ENCODE data around the gene ASTL.
"Not testable (repeated sequence)": the region's sequence is repeated elsewhere in the genome, so short reads cannot be mapped to it uniquely, and the experiment has no call there.

The ASTL gene

DNA sequence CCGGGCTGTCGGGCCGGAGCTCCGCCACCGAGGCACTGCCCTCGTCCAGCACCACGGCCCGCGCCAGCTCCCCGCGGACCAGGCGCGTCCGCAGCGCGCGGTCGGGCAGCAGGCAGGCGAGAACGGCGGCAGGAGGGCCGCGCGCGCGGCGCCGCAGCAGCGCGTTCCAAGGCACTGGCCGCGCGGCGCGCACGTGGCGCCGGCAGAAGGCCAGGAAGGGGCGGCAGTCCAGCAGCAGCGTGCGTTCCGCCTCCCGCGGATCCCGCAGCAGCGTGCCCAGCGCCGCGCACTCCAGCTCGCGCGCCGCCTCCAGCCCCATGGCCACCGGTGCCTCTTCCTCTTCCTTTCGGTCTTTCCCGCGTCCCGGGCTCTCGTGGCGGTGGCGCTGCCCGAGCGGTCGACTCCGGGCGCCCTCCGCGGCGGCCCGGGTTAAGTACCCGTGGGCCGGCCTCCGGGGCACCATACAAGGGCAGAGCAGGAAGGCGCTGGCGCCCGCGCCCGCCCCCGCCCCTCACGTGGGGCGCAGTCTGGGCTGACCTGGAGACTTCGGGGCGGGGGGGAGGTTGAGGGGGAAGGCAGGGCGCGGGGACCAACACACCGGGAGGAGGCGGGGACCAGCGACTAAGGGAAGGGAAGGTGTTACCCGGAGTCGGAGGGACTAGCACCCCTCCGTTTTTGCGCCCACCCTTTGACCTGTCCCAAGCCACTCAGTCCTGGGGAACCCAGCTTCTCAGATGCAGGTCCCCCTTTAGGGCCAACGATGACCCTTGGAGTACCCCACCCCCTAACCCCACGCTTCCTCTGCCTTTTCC is 6.9 kb upstream of the ASTL start, which contains the start of gene DUSP2:
TSS of gene DUSP2 (minus strand) at position 405 of the 812 bp plus-strand sequence. CDS start at position 319, 86 bp downstream.
- DNase-seq, result no peak

DNA sequence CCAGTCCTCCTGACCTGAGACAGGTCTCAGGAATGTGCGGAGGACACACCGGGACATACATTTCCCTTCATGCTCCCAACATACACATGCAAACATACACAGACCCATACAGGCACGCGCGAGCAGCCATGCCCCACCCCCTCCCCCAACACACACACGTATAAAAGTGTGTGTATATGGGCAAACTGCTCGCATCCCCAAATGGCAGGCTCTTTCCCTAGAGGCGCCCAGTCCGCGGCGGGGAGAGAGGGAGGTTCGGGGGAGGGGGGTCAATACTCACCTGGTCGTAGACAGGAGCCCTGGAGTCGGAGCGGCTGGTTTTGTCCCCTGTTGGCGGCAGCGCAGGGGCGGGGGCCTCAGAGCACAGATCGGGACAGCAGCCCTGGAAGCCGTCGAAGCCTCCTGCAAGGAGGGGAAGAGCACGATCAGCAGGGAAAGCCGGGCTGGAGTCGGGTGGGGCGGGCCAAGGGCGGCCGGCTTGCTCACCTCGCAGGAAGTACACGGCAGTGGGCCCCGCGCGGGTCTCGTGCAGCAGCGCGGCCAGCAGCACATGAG is 6.3 kb upstream of the ASTL start:
- no peak for DNase-seq

DNA sequence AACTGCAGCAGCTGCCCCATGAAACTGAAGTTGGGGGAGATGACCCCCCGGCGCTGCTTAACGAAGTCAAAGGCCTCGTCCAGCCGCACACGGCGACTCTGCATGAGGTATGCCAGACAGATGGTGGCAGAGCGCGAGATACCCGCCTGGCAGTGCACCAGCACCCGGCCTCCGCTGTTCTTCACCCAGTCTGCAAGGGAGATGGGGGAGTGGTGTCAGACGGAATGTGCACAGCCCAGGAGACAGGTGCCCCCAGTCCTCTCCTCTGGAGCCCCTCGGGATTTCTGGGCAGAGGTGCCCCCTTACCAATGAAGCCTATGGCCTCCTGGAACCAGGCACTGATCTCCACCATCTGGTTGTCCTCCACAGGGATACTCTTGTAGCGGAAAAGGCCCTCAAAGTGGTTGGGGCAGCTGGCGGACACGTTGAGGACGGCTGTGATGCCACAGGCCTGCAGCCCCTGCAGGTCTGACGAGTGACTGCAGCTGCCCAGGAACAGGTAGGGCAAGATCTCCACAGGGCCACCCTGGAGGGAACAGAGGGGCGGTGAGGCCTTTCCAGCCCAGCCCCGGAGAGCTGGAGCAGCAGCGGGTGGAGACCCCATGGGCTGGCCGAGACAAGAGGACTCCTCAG is 5.7 kb upstream of the ASTL start:
- no peak for DNase-seq

DNA sequence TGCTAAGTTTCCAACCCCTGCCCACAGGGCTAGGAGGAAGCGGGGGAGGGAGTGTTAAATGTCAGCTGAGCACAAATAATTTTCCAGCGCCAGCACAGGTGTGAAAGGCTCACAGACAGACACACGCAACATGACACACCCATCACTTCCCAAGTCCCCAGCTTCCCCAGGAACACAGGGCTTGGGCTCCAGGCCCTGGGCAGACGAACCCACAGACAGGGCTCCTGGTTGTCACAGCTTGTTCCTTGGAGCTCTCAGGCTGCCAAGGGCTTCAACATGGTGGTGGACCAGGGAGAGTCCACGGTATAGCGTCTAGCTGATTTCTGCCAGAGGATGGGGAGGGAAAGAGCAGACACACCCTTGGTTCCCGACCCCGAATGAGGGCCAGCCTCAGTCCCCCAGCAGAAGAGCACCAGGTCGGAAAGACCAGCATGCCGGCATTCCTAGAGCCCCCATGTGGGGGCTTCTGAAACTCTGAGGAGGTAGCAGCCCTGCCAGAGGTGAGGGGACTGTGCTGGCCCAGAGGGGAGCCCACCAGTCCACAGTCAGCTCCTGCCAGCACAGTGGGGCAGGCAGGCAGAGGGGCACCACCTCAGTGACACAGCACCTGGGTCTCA is 5.0 kb upstream of the ASTL start:
- DNase-seq, result no peak

DNA sequence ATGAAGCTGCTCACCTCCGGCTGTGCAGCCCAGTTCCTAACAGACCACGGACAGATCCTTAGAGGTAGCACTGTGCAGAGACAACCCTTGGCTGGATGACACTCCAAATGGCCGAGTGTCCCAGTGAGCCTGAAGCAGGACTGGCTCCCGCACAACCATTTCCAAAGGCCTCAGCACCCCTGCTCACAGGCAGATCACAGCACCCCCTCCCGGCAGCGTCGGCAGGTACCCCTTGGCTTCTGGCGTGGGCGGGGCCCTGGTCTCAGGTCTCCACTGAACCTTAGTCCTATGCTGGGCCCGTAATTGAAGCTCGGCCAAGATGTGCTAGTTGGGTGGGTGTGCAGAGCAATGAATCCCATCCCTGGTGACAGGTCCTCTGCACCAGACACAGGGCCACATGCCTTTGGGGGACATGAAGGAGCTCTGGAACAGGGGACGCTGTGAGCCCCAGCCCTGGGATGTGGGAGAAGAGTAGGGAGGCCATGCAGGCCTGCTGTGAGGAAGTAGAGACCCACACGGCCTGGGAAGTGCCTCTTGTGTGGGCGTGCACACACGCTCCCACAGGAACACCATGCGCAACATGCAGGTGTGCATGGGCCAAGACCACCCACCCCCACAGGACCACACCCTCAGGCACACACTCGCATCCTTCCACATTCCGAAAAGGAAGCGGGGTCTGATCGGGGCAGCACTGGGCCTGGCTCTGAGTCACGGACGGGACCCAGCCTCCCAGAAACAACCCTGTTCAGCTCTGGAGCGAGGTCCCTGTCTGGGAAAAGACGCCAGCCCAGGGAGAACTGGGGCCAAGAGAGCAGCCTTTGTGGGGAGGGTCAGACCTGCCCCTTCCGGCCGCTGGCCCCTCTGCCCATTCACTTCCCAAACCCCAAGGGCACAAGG is 4.2 kb upstream of the ASTL start:
- no peak for DNase-seq

DNA sequence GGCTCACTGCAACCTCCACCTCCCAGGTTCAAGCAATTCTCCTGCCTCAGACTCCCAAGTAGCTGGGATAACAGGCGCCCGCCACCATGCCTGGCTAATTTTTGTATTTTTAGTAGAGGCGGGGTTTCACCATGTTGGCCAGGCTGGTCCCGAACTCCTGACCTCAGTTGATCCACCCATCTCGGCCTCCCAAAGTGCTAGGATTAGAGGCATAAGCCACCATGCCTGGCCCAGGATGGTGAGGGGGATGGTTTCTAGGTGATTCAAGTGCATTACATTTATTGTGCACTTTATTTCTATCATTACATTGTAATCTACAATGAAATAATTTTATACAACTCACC is 3.3 kb upstream of the ASTL start:
- not testable (repeated sequence) for DNase-seq

DNA sequence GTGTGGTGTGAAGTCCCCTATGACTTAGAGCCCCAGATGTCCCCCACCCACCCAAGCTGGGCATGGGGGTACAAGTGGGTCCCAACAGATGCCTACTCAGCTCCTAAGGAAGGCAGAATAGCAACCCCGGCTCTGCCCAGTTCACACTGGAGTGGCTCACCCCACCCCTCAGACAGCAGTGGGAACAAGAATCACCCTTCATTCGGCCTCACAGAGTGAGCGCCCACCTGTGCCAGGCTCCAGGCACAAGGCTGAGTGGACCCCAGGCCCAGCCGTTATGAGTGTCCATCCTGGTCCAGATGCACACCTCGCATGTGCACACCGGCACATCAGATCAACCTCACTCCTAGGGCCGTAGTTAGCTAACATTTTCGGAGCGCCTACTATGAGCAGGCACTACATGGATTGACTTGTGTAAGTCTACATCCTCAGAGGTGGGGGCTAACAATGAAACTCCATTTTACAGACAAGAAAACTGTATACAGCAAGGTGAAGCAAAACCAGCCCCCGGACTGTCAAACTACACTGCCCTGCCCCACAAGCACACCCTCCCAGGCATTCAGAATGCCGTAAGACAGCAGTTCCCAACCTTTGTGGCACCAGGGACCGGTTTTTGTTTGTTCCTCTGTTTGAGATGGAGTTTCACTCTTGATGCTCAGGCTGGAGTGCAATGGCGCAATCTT is 2.8 kb upstream of the ASTL start:
- no peak for DNase-seq

DNA sequence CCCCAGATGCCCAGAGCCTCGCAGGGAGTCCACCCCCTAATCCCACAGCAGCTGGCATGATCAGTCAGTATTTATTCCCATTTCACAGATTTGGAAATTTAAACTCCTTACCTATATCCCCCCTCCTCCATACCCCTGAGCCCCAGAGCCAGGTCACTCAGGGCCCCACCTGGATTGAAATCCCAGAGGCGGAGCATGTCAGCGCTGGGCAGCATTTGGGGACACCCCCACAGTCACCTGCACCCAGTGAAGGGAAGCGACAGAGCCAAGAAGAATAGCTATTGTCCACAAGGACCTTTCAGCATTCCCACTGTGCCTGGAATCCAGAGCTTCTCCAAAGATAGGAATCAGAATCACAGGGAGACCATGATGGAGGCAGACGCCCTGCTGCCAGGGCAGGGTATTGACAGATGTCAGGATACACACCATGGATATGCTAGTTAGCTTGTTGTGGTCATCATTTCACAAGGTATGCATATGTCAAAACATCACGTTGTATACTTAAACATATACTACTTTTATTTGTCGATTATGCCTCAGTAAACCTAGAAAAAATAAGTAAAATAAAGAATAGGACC is 968 bp upstream of the ASTL start:
- DNase-seq, result no peak

DNA sequence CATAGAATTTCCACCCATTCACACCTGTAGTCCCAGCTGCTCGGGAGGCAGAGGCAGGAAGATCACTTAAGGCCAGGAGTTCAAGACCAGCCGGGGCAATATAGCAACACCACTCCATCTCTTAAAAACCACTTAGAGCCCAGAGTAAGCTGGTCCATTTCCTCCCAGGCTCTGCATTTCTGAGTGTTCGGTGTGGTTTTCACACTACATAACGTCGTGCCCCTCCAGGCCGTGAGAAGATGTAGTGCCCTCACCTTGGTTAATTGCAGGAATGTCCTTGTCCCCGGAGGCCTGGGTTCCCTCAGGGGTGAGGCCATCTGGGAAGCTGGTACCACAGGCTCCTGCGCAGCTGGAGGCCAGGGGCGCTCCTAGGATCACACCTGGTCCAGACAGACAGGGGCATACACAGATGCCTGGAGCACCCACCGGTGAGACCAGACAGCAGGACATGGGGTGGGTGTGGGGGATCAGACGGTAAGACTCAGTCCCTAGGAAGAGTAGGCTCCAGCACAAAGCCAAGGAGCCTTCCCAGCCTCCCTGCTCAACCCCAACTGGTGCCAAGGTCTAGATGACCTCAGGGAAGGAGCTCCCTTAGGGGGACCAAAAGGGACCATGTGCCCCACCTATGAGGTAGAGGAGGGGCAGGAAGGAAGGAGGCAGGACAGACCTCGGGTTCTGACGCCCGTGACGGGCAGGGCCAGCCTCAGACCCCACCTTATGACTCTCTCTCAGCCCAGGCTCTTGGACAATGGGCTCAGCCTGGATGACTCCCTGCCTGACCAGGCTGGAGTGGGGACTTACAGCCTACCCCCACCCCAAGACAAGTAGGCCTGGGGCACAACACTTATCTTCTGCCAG is 752 bp downstream of the ASTL start:
- no peak for DNase-seq

DNA sequence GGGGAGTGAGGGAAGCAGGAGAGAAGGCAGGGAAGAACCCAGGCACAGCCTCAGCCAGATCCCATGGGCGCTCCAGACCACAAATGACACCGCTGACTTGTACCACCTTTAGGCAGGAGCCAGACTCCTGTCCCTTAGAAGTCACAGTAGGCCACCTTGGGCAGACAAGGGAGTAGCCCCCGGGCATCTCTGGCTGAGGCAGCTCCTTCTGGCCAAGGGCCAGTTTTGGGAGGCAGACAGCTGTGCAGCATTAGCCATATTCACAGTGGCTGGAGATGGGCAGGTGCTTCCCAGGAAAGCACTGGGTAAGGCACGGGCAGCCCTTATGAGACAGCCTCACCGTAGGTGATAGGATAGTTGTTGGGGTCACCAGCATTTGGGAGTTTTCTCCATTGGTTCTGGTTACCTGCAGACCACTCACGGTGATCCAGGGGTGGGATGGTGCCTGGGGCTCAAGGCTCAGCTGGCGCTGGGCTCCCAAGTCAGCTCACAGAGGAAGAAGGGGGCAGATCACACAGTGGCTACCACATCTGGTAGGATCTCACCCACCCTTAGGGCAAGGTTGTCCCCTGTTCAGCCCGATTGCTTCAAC is 2.1 kb downstream of the ASTL start:
- no peak for DNase-seq

DNA sequence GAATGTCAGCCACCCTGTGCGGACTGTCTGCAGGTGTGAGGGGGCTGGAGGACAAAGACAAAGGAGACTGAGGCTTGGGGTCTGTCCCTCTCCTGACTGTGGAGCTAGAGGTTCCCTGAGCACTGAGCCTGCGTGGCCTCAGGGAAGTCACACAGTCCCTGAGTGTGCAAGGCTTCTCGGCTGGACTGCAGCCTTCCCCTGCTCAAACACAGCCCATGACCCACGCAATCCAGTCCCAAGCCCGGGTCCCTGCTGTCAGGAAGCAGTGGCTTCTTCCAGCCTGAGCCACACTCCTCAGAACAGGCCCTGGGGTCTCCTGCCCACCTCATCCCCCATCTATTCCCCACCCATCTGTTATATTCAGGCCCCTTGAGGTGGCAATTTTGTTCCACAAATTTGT is 2.7 kb downstream of the ASTL start:
- no peak for DNase-seq

DNA sequence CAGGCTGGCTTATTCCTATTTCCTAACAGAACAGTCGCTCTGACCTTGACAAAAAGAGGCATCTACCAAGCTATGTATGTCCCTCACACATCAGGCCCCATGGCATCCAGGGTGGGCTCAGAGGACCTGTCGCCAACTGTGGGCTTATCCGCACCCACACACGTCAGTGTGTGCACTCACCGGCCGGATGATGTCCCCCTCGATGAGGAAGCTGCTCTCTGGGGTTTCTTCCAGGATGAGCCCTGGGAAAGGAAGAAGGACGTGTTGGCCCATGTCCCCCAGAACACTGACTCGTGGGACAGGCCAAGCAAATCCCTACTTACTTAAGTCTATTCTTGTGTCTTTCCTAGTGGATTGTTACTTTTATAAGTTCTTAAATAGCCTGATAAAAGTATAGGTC is 3.1 kb downstream of the ASTL start:
- no peak for DNase-seq

DNA sequence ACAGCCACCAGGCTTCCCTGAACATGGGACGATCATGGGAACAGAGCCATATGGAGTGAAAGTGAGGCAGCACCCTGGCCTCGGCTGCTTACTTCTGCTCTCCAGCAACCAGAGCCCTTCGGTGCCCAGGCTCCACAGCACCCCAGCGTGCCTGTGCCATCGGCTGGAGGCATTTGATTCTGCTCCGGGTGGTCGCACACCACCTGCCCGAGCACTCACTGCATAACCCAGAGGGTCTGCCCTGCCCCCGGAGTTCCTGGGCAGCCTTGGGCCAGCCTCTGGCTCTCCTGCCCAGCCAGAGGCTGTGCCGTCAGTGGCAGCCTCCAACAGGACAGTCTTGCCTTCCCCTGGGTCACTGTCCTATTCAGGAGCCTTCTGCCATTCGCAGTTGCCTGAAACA is 3.9 kb downstream of the ASTL start:
- no peak for DNase-seq

DNA sequence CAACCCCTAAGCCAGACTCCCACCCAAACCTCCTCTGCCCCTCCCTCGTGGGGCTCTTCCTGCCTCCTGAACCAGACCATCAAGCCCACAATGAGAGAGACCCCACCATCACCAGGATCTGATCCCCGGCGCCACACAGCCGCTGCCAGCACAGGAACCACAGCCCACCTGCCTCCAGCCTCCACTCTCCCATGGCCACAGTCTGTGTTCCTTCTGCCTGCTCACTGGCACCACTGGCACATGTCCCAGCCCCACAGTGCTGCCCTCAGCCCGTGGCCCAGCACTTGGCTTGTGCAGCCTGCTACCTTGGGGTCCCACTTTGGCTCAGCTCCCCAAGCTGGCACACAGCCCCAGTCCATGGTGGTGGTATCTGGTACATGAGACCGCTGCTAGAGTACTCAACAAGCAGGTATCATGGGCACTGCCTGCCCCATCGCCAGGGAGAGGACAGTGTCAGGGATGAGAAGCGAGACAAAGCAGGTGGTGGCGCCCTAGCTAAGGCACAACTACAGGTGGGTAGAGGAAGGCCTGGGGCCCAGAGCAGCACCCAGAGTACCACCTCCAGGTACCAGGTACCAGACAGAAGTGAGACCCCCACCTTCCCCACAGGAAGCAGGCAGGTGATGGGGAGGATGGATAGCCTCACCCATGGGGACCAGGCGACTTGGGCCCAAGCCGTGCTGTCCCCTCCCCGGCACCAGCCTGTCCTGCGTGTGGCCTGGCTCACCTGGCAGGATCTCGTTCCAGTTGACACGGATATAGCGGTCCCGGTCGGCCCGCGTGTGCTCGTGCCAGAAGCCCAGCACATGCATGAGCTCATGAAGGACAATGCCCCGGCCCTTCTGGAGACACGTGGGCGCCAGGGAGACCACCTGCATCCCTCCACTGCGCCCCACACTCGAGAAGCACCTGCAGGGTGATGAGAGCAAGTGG is 6.2 kb downstream of the ASTL start:
- no peak for DNase-seq

DNA sequence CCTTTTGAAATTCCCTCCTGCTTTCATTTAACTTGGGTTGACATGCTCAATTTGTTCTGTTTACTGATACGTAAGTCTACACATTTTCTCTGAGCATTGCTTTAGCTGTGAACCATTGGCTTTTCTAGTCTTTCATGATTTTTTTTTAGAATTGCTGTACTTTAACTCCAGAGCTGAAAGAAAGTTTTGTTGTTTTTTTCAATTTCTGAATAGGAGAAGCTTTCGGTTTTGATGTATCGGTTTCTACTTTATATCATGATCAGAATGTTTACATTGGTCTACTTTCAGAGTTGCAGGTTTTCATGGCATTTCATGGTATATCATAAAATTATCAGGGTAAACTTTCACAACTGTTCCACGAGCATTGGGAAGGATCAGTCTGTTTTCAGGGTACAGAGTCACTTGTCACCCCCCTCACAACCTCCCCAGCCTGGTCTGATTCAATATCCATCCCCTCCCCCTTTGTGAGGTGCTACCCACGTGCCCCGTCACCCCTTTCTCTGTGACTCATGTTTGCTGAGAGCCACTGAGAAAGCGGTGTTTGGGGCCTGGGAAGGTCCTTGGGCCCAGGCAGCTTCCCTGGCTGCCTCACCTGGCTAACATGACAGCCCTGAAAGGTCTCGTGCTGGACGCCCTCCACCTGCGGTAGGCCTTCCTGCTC is 7.0 kb downstream of the ASTL start:
- DNase-seq, result no peak

DNA sequence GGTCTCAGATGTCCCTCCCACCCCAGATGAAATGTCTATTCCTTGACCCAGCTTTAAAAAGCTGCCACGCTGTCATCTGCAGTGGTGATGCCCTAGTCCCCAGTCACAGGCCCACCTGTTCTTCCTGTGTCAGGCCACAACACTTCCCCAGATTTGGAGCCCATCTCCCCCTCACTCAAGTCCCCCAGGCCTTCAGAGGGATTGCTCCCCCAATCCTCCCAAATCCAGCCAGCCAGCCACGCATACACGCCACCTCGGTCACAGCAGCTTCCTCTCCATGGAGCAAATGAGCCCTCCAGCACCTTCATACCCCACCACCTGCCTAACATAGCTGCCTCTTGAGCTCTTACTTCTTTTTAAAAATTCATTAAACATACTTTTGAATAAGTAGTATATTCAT is 7.8 kb downstream of the ASTL start:
- DNase-seq, result no peak

DNA sequence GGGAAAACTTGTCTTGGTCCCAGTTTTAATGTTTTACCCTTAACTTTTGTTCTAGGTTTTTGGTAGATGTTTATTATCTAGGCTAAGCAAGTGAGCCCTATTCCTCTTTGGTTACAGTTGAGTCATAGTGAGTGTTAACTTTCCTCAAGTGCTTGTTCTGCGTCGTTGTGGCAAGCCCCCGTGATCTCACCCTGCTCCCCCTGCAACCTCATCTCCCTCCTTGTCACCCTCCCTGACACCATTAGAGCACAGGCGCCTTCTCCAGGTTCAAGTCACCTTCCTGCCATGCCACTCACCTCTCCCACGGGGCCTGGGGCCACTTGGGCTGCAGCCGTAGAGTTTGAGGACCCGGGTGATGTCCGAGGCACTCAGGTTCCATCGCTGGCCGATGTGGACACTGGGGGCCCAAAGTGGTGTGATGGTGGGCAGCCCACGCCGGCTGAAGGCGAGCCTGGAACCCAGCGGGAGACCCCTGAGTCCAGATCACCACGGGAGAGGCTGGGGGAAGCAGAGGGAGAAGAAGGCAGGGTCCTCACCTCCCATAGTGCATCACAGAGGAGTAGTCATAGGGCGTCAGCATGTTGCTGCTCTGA is 8.7 kb downstream of the ASTL start:
- no peak for DNase-seq

DNA sequence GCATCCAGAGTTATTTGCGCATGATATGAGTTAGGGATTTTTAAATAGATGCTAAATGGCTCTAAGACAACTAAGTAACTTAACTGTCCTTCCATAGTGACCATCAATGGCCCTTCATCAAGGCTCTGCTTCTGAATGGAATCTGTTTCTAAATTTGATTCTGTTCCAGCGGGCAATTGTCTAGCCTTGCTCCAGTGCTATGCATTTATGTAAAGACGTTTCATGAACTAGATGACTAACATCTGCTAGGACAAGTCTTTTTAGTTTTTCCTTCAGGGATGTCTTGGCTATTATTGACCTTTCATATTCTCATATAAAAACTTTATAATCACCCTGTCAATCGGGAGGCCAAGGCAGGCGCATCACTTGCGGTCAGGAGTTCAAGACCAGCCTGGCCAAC is 9.8 kb downstream of the ASTL start:
- DNase-seq, result no peak
